HepG2 (cell line): ENCODE data around the gene TBC1D12. TPM values are rescaled to one million over a fixed set of nuclear protein-coding genes. Genes with fewer than 3 reads are reported as not detected.
A peak's percentile ranks its signal among the peaks of the same experiment; 100 is the strongest.

Source experiments
- AGO2 ChIP-seq: fragments of 200-400 bp; formaldehyde crosslinking; optimal IDR thresholded peaks from 2 replicates; pipeline ENCODE3; 2017; ENCODE audit warnings: mild to moderate bottlenecking, low read depth, low read length, moderate library complexity
- ARID4A ChIP-seq: sonication (generic); formaldehyde crosslinking; IDR thresholded peaks from 2 replicates; pipeline ENCODE4 v1.5.0; 2020; ENCODE audit warnings: mild to moderate bottlenecking, missing genetic modification reagents, borderline replicate concordance
- CREM ChIP-seq, 2 experiments: sonication (generic) in 1 of 2; formaldehyde crosslinking in 1 of 2; IDR thresholded peaks; 2 replicates each; pipeline versions ENCODE4 v1.4.0 to v1.6.1; 2016 to 2020; ENCODE audit warnings: antibody characterized with exemption in 1 of 2, mild to moderate bottlenecking in 1 of 2, missing genetic modification reagents in 1 of 2
- E2F2 ChIP-seq: sonication (generic); formaldehyde crosslinking; IDR thresholded peaks from 2 replicates; pipeline ENCODE4 v1.4.0; 2020; ENCODE audit warnings: missing genetic modification reagents, borderline replicate concordance
- FOSL2 ChIP-seq: sonication (generic); formaldehyde crosslinking; IDR thresholded peaks from 2 replicates; pipeline ENCODE4 v1.4.0; 2020; ENCODE audit warnings: missing genetic modification reagents
- MBD4 ChIP-seq: IDR thresholded peaks from 2 replicates; pipeline ENCODE4 v1.6.1; 2012; ENCODE audit warnings: low read length, inconsistent platforms, borderline replicate concordance
- PHF8 ChIP-seq: sonication (generic); formaldehyde crosslinking; IDR thresholded peaks from 2 replicates; pipeline ENCODE4 v1.5.0; 2020; ENCODE audit warnings: missing genetic modification reagents
- RBFOX2 ChIP-seq: fragments of 200-400 bp; formaldehyde crosslinking; IDR thresholded peaks from 2 replicates; pipeline ENCODE4 v1.6.1; 2017; ENCODE audit warnings: low read depth, mild to moderate bottlenecking, low read length
- SP1 ChIP-seq, 2 experiments: fragments of 450-650 bp in 1 of 2; sonication (generic) in 1 of 2; formaldehyde crosslinking in 1 of 2; IDR thresholded peaks; 2 replicates each; pipeline versions ENCODE4 v1.4.0 to v1.6.1; 2016 to 2020; ENCODE audit warnings: missing genetic modification reagents in 1 of 2
- THAP11 ChIP-seq: IDR thresholded peaks from 2 replicates; pipeline ENCODE4 v1.6.1; 2016; ENCODE audit warnings: missing biosample characterization, missing genetic modification reagents
- TSC22D2 ChIP-seq: sonication (generic); formaldehyde crosslinking; IDR thresholded peaks from 2 replicates; pipeline ENCODE4 v1.5.1; 2020; ENCODE audit warnings: missing genetic modification reagents, mild to moderate bottlenecking, borderline replicate concordance
- ZNF224 ChIP-seq: sonication (generic); formaldehyde crosslinking; IDR thresholded peaks from 2 replicates; pipeline ENCODE4 v1.5.0; 2020; ENCODE audit warnings: mild to moderate bottlenecking, missing genetic modification reagents
- ZNF264 ChIP-seq: sonication (generic); formaldehyde crosslinking; IDR thresholded peaks from 2 replicates; pipeline ENCODE4 v1.4.0; 2020; ENCODE audit warnings: missing genetic modification reagents
- ZNF33B ChIP-seq: sonication (generic); formaldehyde crosslinking; IDR thresholded peaks from 2 replicates; pipeline ENCODE4 v1.5.1; 2020; ENCODE audit warnings: mild to moderate bottlenecking, missing genetic modification reagents
- ZNF350 ChIP-seq: sonication (generic); formaldehyde crosslinking; IDR thresholded peaks from 2 replicates; pipeline ENCODE4 v1.4.0; 2020; ENCODE audit warnings: mild to moderate bottlenecking, low read depth, missing genetic modification reagents, borderline replicate concordance
- ZNF574 ChIP-seq: sonication (generic); formaldehyde crosslinking; IDR thresholded peaks from 2 replicates; pipeline ENCODE4 v1.4.0; 2020; ENCODE audit warnings: missing genetic modification reagents
- ZNF614 ChIP-seq: IDR thresholded peaks from 2 replicates; pipeline ENCODE4 v1.6.1; 2018; ENCODE audit warnings: missing biosample characterization, missing genetic modification reagents, inconsistent platforms, borderline replicate concordance
- polyA plus RNA-seq, 8 experiments: library from polyadenylated mRNA; depleted of rRNA in 3 of 8; stranded (reverse) in 7 of 8; unstranded in 1 of 8; fragments of >200 nt; fragmentation: Illumina TruSeq in 4 of 8; extraction: Trizol in 4 of 8; gene quantifications; 2 replicates each; pipeline versions ENCODE4 v1.2.1 to v1.2.3, GENCODE V29; 2011 to 2016; ENCODE audit warnings: low read depth in 4 of 8, missing spikeins in 1 of 8, mixed read lengths in 1 of 8; ENCODE audit not compliant: insufficient read depth in 1 of 8
- total RNA-seq, 5 experiments: library from RNA; depleted of rRNA; stranded (reverse); fragments of >200 nt; fragmentation: Illumina TruSeq; extraction: Trizol; gene quantifications; 2 replicates each; pipeline ENCODE4 v1.2.3, GENCODE V29; 2016; ENCODE audit warnings: low read depth in 1 of 5

Gene TBC1D12
- total and polyA plus RNA-seq, 2 of the 13 experiments (the other 11 are each of a cell fraction or from before 2014, with no cell fraction given), result 5.7 to 6.2 TPM

DNA sequence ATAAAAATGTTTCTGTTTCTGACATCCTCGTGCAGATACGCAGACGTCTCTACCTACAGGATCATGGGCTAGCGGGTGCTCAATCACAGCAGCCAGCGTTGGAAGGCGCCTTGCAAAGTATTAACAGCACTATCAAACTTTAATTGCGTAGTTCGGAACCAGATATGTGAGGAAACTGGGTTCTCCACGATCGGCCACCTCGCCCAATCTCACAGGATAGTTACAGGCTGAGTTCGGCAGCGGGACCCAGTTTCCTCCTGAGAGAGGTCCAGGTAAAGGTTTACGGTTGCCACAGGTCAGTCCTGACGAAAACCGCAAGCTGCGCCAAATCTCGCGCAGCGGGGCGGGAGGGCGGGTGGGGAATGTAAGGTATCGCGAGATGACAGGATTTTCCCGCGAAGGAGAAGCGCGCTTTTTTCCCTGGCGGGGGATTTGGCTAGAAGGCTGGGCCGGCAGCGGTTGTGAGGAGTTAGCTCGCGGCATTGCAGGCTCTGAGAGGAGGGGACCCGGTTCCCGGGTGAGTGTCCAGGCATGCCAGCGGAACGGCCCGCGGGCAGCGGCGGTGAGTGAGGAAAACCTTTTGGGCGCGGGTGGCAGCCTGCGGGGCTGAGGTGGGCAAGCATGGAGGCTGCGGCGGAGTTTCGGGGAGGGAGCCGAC lies 143.2 kb downstream of the TBC1D12 start, which contains the start of gene HELLS (continued):
- peak; percentile 51; the same call in 1 of the 2 replicates for TF ChIP-seq ZNF574 (CRISPR knock-in tag)
- TF ChIP-seq ZNF350 (CRISPR knock-in tag), result no peak
- TF ChIP-seq SP1 (IDR thresholded peaks at IDR 0.05), result no peak
- TF ChIP-seq SP1 (CRISPR knock-in tag; IDR thresholded peaks at IDR 0.05), result peak; percentile 59
- TF ChIP-seq CREM (IDR thresholded peaks at IDR 0.05), result 0 out of 2 replicates have a peak, but pooled peaks have one; percentile 18
- TF ChIP-seq CREM (CRISPR knock-in tag; IDR thresholded peaks at IDR 0.05), result no peak
- peak; percentile 46; the same call in 1 of the 2 replicates for TF ChIP-seq TSC22D2 (CRISPR knock-in tag)
- peak; percentile 17; the same call in 1 of the 2 replicates for TF ChIP-seq FOSL2 (CRISPR knock-in tag)
- TF ChIP-seq ZNF264 (CRISPR knock-in tag), result peak; percentile 68; the same call in 1 of the 2 replicates
- TF ChIP-seq RBFOX2, result peak; percentile 66
- TF ChIP-seq THAP11 (CRISPR knock-in tag), result peak; percentile 45
- 0 out of 2 replicates have a peak, but pooled peaks have one; percentile 24 for TF ChIP-seq ZNF614
- TF ChIP-seq ARID4A (CRISPR knock-in tag), result peak; percentile 93
- peak; percentile 88 for TF ChIP-seq PHF8 (CRISPR knock-in tag)
- TF ChIP-seq ZNF224 (CRISPR knock-in tag), result peak; percentile 74; the same call in 1 of the 2 replicates
- TF ChIP-seq E2F2 (CRISPR knock-in tag), result peak; percentile 89; the same call in 1 of the 2 replicates
- TF ChIP-seq AGO2, result peak; percentile 32
- 0 out of 2 replicates have a peak, but pooled peaks have one; percentile 61 for TF ChIP-seq MBD4
- peak; percentile 58; the same call in 1 of the 2 replicates for TF ChIP-seq ZNF33B (CRISPR knock-in tag)
